SK-N-SH (cell line): Measurements from ENCODE around the gene RER1. TPM values are rescaled to one million over a fixed set of nuclear protein-coding genes. Genes with fewer than 3 reads are reported as not detected.
A peak's percentile ranks its signal among the peaks of the same experiment; 100 is the strongest.

ENCODE experiments used
- CTCF ChIA-PET: fragments of 300-600, 350-600 bp; formaldehyde crosslinking; extraction: SDS; loops from one replicate; lab custom pipeline; 2021; lab: Yijun Ruan, JAX
- POLR2A ChIA-PET: fragments of 350-600 bp; sonication (Branson Sonifier 250); formaldehyde crosslinking; extraction: SDS; loops from one replicate; lab custom pipeline; 2020; ENCODE audit warnings: antibody characterized with exemption, inconsistent platforms; lab: Yijun Ruan, JAX
- DNase-seq: peaks from one replicate; pipeline ENCODE4 v3.0.0; 2012
- H2AFZ ChIP-seq: fragments of 200-600 bp; sonication (generic); 2 replicates; pipeline ENCODE4 v1.8.1; 2016; ENCODE audit warnings: antibody characterized with exemption, mild to moderate bottlenecking, low read depth
- H3F3A ChIP-seq: fragments of 200-600 bp; sonication (generic); replicated peaks from 2 replicates; pipeline ENCODE3; 2016; ENCODE audit warnings: antibody characterized with exemption, mild to moderate bottlenecking; ENCODE audit not compliant: insufficient read depth
- H3K27ac ChIP-seq, 2 experiments: fragments of 200-500 bp in 1 of 2; fragments of 200-600 bp in 1 of 2; sonication (Bioruptor generic) in 1 of 2; sonication (generic), shearing (Covaris generic) in 1 of 2; 2 replicates each; pipeline versions ENCODE4 v1.5.1 to v1.6.1; 2014 to 2016; ENCODE audit warnings: low read depth in 2 of 2, inconsistent platforms in 1 of 2, low read length in 1 of 2, mild to moderate bottlenecking in 1 of 2, mixed read lengths in 1 of 2
- H3K27me3 ChIP-seq: fragments of 200-600 bp; sonication (generic), shearing (Covaris generic); 2 replicates; pipeline ENCODE4 v1.6.1; 2016; ENCODE audit warnings: mixed run types; ENCODE audit not compliant: insufficient read depth
- H3K36me3 ChIP-seq, 2 experiments: fragments of 200-500 bp in 1 of 2; fragments of 200-600 bp in 1 of 2; sonication (Bioruptor generic) in 1 of 2; sonication (generic) in 1 of 2; replicated peaks in 1 of 2; 2 replicates each; pipeline versions ENCODE3 to v1.5.1; 2014 to 2016; ENCODE audit warnings: low read length in 1 of 2, mild to moderate bottlenecking in 1 of 2; ENCODE audit not compliant: insufficient read depth in 2 of 2, control insufficient read depth in 1 of 2
- H3K4me1 ChIP-seq, 2 experiments: fragments of 200-500 bp in 1 of 2; fragments of 200-600 bp in 1 of 2; sonication (Bioruptor generic) in 1 of 2; sonication (generic), shearing (Covaris generic) in 1 of 2; 2 replicates each; pipeline versions ENCODE4 v1.5.1 to v1.6.1; 2014 to 2016; ENCODE audit warnings: low read depth in 1 of 2, low read length in 1 of 2, mixed run types in 1 of 2; ENCODE audit not compliant: insufficient read depth in 2 of 2, control insufficient read depth in 1 of 2
- H3K4me2 ChIP-seq: fragments of 200-600 bp; sonication (generic), shearing (Covaris generic); 2 replicates; pipeline ENCODE4 v1.6.1; 2017; ENCODE audit warnings: mixed run types
- H3K4me3 ChIP-seq, 2 experiments: fragments of 200-500 bp in 1 of 2; fragments of 200-600 bp in 1 of 2; sonication (Bioruptor generic) in 1 of 2; sonication (generic), shearing (Covaris generic) in 1 of 2; 2 replicates each; pipeline versions ENCODE4 v1.5.1 to v1.8.1; 2014 to 2016; ENCODE audit warnings: low read depth in 2 of 2, inconsistent platforms in 1 of 2, low read length in 1 of 2, mild to moderate bottlenecking in 1 of 2, mixed read lengths in 1 of 2, moderate library complexity in 1 of 2
- H3K79me2 ChIP-seq: fragments of 200-600 bp; sonication (generic); 2 replicates; pipeline ENCODE4 v1.8.1; 2017; ENCODE audit warnings: mild to moderate bottlenecking; ENCODE audit not compliant: insufficient read depth
- H3K9ac ChIP-seq: fragments of 200-600 bp; sonication (generic); 2 replicates; pipeline ENCODE4 v1.6.1; 2017; ENCODE audit warnings: mixed run types
- H3K9me2 ChIP-seq: fragments of 200-600 bp; sonication (generic); 2 replicates; pipeline ENCODE4 v1.6.1; 2017; ENCODE audit warnings: mixed run types
- H3K9me3 ChIP-seq: fragments of 200-600 bp; sonication (generic); 2 replicates; pipeline ENCODE4 v1.6.1; 2017; ENCODE audit warnings: mixed run types, mild to moderate bottlenecking, moderate library complexity
- H4K20me1 ChIP-seq: fragments of 200-600 bp; sonication (generic); 2 replicates; pipeline ENCODE4 v1.6.1; 2017; ENCODE audit warnings: mild to moderate bottlenecking, mixed run types; ENCODE audit not compliant: insufficient read depth
- CHD2 ChIP-seq: fragments of 150-350 bp; IDR thresholded peaks from 2 replicates; pipeline ENCODE4 v1.6.1; 2018; ENCODE audit warnings: low read length; ENCODE audit not compliant: partially characterized antibody
- ELF1 ChIP-seq: IDR thresholded peaks from 2 replicates; pipeline ENCODE4 v1.4.0; 2012
- EP300 ChIP-seq, 2 experiments: IDR thresholded peaks; 2 replicates each; pipeline versions ENCODE4 v1.4.0 to v1.6.1; 2012; ENCODE audit warnings: borderline replicate concordance in 1 of 2, low read depth in 1 of 2, low read length in 1 of 2
- FOSL2 ChIP-seq: IDR thresholded peaks from 2 replicates; pipeline ENCODE4 v1.4.0; 2012; ENCODE audit warnings: low read depth, mild to moderate bottlenecking, moderate library complexity, borderline replicate concordance
- FOXJ3 ChIP-seq: sonication (generic); formaldehyde crosslinking; IDR thresholded peaks from 2 replicates; pipeline ENCODE4 v1.5.1; 2020; ENCODE audit warnings: mild to moderate bottlenecking, missing genetic modification reagents
- GABPA ChIP-seq: IDR thresholded peaks from 2 replicates; pipeline ENCODE4 v1.4.0; 2012; ENCODE audit warnings: low read depth, mild to moderate bottlenecking
- IRF3 ChIP-seq: fragments of 150-350 bp; IDR thresholded peaks from 2 replicates; pipeline ENCODE4 v1.6.1; 2016; ENCODE audit warnings: mild to moderate bottlenecking, low read depth, low read length
- JUND ChIP-seq: IDR thresholded peaks from 2 replicates; pipeline ENCODE4 v1.4.0; 2012
- MAX ChIP-seq: IDR thresholded peaks from 2 replicates; pipeline ENCODE4 v1.4.0; 2012; ENCODE audit warnings: low read depth
- MEF2A ChIP-seq: IDR thresholded peaks from 2 replicates; pipeline ENCODE4 v1.4.0; 2012; ENCODE audit warnings: low read depth, borderline replicate concordance
- MXI1 ChIP-seq: IDR thresholded peaks from 2 replicates; pipeline ENCODE4 v1.6.1; 2012; ENCODE audit warnings: mild to moderate bottlenecking, low read depth, low read length, improper control_type of control experiment
- NFIC ChIP-seq: IDR thresholded peaks from 2 replicates; pipeline ENCODE4 v1.4.0; 2012; ENCODE audit warnings: borderline replicate concordance
- PBX3 ChIP-seq: IDR thresholded peaks from 2 replicates; pipeline ENCODE4; 2012
- RAD21 ChIP-seq: IDR thresholded peaks from 2 replicates; pipeline ENCODE4 v1.6.1; 2012; ENCODE audit warnings: mild to moderate bottlenecking, low read length
- RCOR1 ChIP-seq: fragments of 150-350 bp; IDR thresholded peaks from 2 replicates; pipeline ENCODE4 v1.6.1; 2017; ENCODE audit warnings: antibody characterized with exemption, low read length
- SIN3A ChIP-seq: IDR thresholded peaks from 2 replicates; pipeline ENCODE4 v1.6.1; 2012; ENCODE audit warnings: low read depth, mild to moderate bottlenecking, low read length, moderate library complexity, borderline replicate concordance
- SMC3 ChIP-seq: IDR thresholded peaks from 2 replicates; pipeline ENCODE4 v1.6.1; 2012; ENCODE audit warnings: low read depth, low read length, improper control_type of control experiment
- TAF1 ChIP-seq: IDR thresholded peaks from 2 replicates; pipeline ENCODE4 v1.6.1; 2012; ENCODE audit warnings: low read depth, mild to moderate bottlenecking, low read length, moderate library complexity, borderline replicate concordance
- TCF12 ChIP-seq: IDR thresholded peaks from 2 replicates; pipeline ENCODE4 v1.4.0; 2012
- USF1 ChIP-seq: IDR thresholded peaks from 2 replicates; pipeline ENCODE4 v1.4.0; 2012; ENCODE audit warnings: low read depth, borderline replicate concordance
- YY1 ChIP-seq: IDR thresholded peaks from 2 replicates; pipeline ENCODE4 v1.4.0; 2012; ENCODE audit warnings: low read depth, mild to moderate bottlenecking
- ZBTB33 ChIP-seq: IDR thresholded peaks from 2 replicates; pipeline ENCODE4 v1.4.0; 2012; ENCODE audit warnings: low read depth, borderline replicate concordance
- WGBS: methylation state at CpG from one replicate; pipeline ENCODE4 v1.1.6; 2017; ENCODE audit warnings: low lambda C conversion rate; 5-methylcytosine and 5-hydroxymethylcytosine counted together
- polyA plus RNA-seq, 3 experiments: library from polyadenylated mRNA; depleted of rRNA; stranded (reverse); fragments of >200 nt; gene quantifications; 2 replicates each; pipeline ENCODE4 v1.2.3, GENCODE V29; 2012
- TF ChIP-seq, protein P1 (sequence below): fragments of 150-350 bp; IDR thresholded peaks from 2 replicates; pipeline ENCODE4 v1.6.1; 2017; ENCODE audit warnings: antibody characterized with exemption, low read length, low read depth, borderline replicate concordance
- TF ChIP-seq, protein P2 (sequence below): fragments of 200-600 bp; sonication (generic); IDR thresholded peaks from 2 replicates; pipeline ENCODE4 v1.6.1; 2017; ENCODE audit warnings: antibody characterized with exemption, mild to moderate bottlenecking, moderate library complexity

Gene RER1
- polyA plus RNA-seq, 1 of the 3 experiments (the other 2 are of a cell fraction), result 181 TPM

GRCh38 chr1:2412395-2412772, 20.7 kb downstream of the RER1 start, which contains the start of gene PEX10:
PEX10 (minus strand) TSS chr1:2412564; CDS start chr1:2412502, 62 bp downstream.
- H3K9me3 ChIP-seq, result no peaks in the 10 kb centered on the region
- H3K27me3 ChIP-seq, result no peaks in the 10 kb centered on the region; the same call in 1 of the 2 replicates
- H3K9ac ChIP-seq, result peak within 1 kb of the TSS; percentile 87
- CTCF ChIA-PET, result interaction anchor here (0.7 to 2.3 kb wide), 5 partner anchors 11 to 135 kb away, joined by 3 to 9 read pairs (median 3); no protein-coding TSS in a partner anchor
- H3K4me2 ChIP-seq, result peak within 1 kb of the TSS; percentile 91
- peak within 1 kb of the TSS; percentile 70; the same call in 1 of the 2 replicates for H2AFZ ChIP-seq
- POLR2A ChIA-PET, result no interaction called here
- no peaks in the 10 kb centered on the region for H3F3A ChIP-seq
- H3K36me3 ChIP-seq, result peaks cover 0 to 18% of the 10 kb centered on the region in 2 experiments
- no peaks in the 10 kb centered on the region for H3K9me2 ChIP-seq
- 0% methylated on average over 8 of the region's 55 CpGs for WGBS
- peaks cover 7 to 32% of the 10 kb centered on the region in 2 experiments; a peak in 1 of 4 replicates for H3K4me1 ChIP-seq
- no peaks in the 10 kb centered on the region for H4K20me1 ChIP-seq
- H3K79me2 ChIP-seq, result peaks cover 19% of the 10 kb centered on the region
- peak within 1 kb of the TSS; percentile 41 to 79 for H3K27ac ChIP-seq
- peak within 1 kb of the TSS; percentile 80 to 99 for H3K4me3 ChIP-seq
- DNase-seq, result peak; percentile 99
- no peak for TF ChIP-seq FOXJ3 (CRISPR knock-in tag)
- no peak for TF ChIP-seq FOSL2
- TF ChIP-seq, protein P1, sequence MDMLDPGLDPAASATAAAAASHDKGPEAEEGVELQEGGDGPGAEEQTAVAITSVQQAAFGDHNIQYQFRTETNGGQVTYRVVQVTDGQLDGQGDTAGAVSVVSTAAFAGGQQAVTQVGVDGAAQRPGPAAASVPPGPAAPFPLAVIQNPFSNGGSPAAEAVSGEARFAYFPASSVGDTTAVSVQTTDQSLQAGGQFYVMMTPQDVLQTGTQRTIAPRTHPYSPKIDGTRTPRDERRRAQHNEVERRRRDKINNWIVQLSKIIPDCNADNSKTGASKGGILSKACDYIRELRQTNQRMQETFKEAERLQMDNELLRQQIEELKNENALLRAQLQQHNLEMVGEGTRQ, result no peak
- no peak for TF ChIP-seq IRF3
- no peak for TF ChIP-seq RCOR1
- TF ChIP-seq CHD2, result no peak
- no peak for TF ChIP-seq ZBTB33
- TF ChIP-seq ELF1, result peak; percentile 73
- peak; percentile 92 for TF ChIP-seq MXI1
- TF ChIP-seq JUND, result no peak
- no peak; the same call in 1 of the 2 replicates for TF ChIP-seq MAX
- no peak for TF ChIP-seq EP300 (IDR thresholded peaks at IDR 0.05; ENCODE audit: borderline replicate concordance in 1 of 2, low read depth in 1 of 2, low read length in 1 of 2)
- TF ChIP-seq MEF2A, result no peak
- peak; percentile 43; the same call in 1 of the 2 replicates for TF ChIP-seq TAF1
- TF ChIP-seq GABPA, result peak; percentile 30; the same call in 1 of the 2 replicates
- no peak for TF ChIP-seq NFIC
- no peak; the same call in 1 of the 2 replicates for TF ChIP-seq SMC3
- TF ChIP-seq PBX3, result no peak
- TF ChIP-seq SIN3A, result 0 out of 2 replicates have a peak, but pooled peaks have one; percentile 27
- TF ChIP-seq, protein P2, sequence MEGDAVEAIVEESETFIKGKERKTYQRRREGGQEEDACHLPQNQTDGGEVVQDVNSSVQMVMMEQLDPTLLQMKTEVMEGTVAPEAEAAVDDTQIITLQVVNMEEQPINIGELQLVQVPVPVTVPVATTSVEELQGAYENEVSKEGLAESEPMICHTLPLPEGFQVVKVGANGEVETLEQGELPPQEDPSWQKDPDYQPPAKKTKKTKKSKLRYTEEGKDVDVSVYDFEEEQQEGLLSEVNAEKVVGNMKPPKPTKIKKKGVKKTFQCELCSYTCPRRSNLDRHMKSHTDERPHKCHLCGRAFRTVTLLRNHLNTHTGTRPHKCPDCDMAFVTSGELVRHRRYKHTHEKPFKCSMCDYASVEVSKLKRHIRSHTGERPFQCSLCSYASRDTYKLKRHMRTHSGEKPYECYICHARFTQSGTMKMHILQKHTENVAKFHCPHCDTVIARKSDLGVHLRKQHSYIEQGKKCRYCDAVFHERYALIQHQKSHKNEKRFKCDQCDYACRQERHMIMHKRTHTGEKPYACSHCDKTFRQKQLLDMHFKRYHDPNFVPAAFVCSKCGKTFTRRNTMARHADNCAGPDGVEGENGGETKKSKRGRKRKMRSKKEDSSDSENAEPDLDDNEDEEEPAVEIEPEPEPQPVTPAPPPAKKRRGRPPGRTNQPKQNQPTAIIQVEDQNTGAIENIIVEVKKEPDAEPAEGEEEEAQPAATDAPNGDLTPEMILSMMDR, result no peak
- no peak for TF ChIP-seq RAD21
- no peak for TF ChIP-seq USF1
- no peak for TF ChIP-seq TCF12
- TF ChIP-seq YY1, result no peak
